GM19023 (cell line): ENCODE results near the gene CAV1.

Experiments used
- ATAC-seq: cut with Tn5 transposase; IDR thresholded peaks from one replicate; pipeline ENCODE4 v1.9.1; 2021; ENCODE audit warnings: mild to moderate bottlenecking, moderate library complexity; ENCODE audit not compliant: unreplicated experiment

Gene CAV1

DNA sequence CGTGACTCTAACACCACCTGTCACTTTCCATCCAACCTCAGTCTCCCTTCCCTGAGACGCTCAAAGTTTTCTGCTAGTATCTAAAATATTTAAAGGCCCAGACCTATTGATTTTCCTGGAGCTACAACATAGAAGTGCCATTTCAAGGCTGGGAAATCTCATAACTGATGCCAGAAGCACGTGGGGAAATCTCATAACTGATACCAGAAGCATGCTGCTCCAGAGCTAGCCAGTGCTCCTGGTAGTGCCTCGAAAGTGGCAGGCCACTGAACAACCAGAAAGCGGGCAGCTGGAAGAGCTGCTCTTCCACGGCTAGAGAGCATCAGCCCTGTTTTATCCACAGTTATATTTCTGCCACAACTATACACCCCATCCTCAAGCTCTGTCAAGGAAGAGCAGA is 72.5 kb downstream of the CAV1 start:
- ATAC-seq, result no peak

DNA sequence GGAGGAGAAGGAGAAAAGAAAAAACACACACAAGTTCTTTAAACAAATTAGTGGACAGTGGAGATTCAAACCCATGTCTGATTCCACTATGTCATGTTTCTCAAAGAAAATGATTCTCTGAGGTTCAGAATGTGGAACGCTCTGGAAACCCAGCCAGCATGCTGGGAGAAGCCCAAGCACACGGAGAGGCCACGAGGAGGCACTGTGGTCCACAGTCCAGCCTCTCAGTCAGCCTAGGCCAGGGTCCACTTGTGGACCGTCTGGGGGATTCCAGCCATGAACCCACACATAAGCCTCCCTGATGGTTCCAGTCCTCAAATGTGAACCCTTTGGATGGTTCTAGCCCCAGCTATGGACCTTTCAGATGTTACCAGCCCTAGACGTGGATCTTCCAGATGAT is 73.4 kb downstream of the CAV1 start:
- ATAC-seq, result no peak

DNA sequence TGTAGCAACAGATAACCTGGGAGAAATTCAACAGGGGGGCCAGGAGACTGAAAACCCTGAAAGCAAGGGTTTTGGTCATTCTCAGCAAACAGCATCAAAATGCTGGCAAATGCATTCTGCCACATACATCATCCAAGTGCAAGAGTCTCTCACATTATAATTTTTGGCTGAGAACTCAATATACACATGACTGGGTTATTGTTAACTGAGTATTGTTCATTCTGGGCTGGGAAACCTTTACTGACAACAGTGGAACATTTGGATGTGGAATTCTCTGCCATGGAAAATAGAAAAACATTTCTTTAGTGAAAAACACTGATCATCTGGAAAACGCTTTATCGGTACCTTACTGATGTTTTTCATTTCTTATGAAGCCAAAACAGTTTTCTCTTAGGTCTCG is 74.0 kb downstream of the CAV1 start:
- ATAC-seq, result no peak

DNA sequence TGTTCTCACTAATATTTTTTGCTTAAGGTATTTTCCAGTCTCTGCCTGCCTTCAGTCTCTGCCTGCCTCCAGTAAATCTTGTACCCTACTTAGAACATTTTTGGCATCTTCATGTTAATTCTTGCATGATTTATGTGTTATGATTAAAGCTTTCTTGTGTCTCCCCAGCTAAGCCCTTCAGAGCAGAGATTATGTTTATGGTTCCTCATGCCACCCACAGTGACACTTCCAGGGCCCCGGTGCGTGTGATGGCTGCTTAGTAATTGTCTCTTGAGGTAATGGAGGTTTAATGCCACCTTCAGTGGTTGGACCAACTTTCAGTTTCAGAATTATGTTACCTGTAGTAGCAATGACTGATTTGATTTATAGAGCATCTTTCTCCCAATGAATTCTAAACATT is 76.6 kb downstream of the CAV1 start:
- no peak for ATAC-seq

DNA sequence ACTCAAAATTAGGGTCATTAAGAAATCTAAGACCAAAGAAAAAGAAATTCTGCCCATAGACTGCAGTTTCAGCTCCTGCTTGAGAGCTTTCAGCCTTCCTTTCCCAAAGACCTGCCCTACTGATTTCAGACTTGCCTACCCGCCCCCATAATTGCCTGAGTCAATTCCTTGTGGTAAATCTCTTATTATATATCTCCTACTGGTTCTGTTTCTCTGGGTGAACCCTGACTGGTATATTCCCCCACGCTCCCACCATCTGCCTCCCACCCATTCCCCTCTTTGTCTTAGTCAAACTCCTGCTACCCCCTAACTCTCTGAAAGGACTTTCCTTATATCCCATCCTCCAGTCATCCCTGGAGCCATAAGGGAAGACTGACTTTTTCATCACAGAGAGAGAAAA is 82.5 kb downstream of the CAV1 start:
- ATAC-seq, result no peak

DNA sequence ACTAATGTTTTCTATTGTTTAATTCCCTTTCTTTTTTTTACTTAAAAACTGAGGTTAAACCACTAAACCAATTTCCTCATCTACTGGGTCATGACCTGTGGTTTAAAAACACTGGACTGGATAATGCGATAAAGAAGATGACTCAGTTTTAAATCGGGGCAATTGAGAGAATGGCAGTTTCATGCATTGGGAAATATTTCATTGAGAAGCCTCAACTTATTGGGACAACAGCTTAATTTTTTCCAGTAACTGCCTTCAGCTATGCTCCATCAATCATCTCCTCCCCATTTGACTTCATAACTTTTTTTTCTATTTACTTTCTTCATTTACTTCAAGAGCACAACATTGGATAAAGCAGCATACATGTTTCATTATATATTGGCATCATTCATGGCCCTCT is 85.4 kb downstream of the CAV1 start:
- ATAC-seq, result no peak

DNA sequence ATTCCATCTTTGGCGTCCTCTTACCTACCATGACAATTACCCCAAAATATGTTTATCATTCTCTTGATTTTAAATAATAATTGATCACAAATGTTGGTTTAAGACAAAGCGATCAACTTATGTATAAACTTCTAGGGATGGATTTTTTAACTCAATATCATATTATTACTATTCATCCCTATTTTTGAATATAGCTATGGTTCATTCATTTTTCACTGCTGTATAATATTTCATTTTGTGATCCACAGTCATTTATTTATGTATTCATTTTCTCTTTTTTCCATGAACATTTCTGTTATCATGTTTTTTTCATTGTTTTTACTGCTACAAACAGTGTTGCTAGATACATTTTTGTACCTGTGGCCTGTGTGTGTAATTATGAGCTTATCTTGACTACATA is 85.9 kb downstream of the CAV1 start:
- no peak for ATAC-seq
